ENCODE data around the gene LZTR1. TPM values are rescaled to one million over a fixed set of nuclear protein-coding genes. Genes with fewer than 3 reads are reported as not detected.
A peak's percentile ranks its signal among the peaks of the same experiment; 100 is the strongest.

Gene LZTR1
- total and polyA plus RNA-seq, 4 donors: 7.9 to 32.5 (median 13.2) TPM

DNA sequence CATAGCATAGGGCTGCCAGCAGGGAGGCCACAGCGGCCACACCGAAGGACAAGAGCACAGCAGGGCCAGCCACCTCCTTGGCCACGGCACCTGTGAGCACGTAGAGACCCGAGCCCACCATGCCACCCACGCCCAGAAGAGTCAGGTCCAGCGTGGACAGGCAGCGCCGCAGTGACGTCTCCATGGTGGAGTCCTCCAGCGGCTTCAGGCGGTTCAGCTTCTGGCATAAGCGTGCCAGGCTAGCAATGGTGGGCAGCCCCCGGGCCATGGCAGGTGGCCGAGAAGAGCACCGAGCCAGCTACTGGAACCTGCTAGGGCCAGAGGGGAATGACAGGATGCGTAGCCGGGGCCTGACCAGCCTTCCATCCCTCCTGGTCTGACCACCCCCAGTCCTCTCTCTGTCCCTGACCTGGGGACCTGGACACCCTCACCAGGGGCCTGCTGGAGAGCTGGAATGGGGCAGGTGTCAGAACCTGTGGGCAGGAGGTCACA is 49.5 kb downstream of the LZTR1 start (continued):
- TF ChIP-seq, protein P1, sequence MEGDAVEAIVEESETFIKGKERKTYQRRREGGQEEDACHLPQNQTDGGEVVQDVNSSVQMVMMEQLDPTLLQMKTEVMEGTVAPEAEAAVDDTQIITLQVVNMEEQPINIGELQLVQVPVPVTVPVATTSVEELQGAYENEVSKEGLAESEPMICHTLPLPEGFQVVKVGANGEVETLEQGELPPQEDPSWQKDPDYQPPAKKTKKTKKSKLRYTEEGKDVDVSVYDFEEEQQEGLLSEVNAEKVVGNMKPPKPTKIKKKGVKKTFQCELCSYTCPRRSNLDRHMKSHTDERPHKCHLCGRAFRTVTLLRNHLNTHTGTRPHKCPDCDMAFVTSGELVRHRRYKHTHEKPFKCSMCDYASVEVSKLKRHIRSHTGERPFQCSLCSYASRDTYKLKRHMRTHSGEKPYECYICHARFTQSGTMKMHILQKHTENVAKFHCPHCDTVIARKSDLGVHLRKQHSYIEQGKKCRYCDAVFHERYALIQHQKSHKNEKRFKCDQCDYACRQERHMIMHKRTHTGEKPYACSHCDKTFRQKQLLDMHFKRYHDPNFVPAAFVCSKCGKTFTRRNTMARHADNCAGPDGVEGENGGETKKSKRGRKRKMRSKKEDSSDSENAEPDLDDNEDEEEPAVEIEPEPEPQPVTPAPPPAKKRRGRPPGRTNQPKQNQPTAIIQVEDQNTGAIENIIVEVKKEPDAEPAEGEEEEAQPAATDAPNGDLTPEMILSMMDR (IDR thresholded peaks at IDR 0.05; ENCODE audit: low read depth, low read length, missing input control): no peak
- TF ChIP-seq ATF3 (IDR thresholded peaks at IDR 0.05) (no peak), YY1 (IDR thresholded peaks at IDR 0.05) (no peak), RAD21 (IDR thresholded peaks at IDR 0.05) (no peak)

GRCh38 chr22:21032037-21032867 is 50.2 kb downstream of the LZTR1 start, which contains the start of gene SLC7A4:
SLC7A4 (minus strand) TSS chr22:21032561; CDS start chr22:21031812, 749 bp downstream.
- peak; percentile 48 for DNase-seq (ENCODE audit: low spot score)

More at GRCh38 chr22:21032037-21032867, 50.2 kb downstream of the LZTR1 start, which contains the start of gene SLC7A4:
- no peak within 1 kb of the TSS for H3K9ac ChIP-seq (ENCODE audit: low read depth in 1 of 2, low read length in 2 of 2)
- H3K36me3 ChIP-seq (ENCODE audit: control insufficient read depth in 4 of 4, insufficient read depth in 3 of 4, low read depth in 1 of 4, low read length in 3 of 4): no peaks in the 10 kb centered on the region
- H3K4me1 ChIP-seq (ENCODE audit: control insufficient read depth in 4 of 4, insufficient read depth in 4 of 4, low read length in 3 of 4): no peaks in the 10 kb centered on the region
- H3K27me3 ChIP-seq (ENCODE audit: control insufficient read depth in 4 of 4, insufficient read depth in 4 of 4, low read length in 3 of 4): no peaks in the 10 kb centered on the region
- 13% methylated on average over 59 of the region's 59 CpGs for WGBS
- H3K4me3 ChIP-seq (ENCODE audit: low read depth in 1 of 3, low read length in 3 of 3): peak within 1 kb of the TSS in 1 of 3 donors; percentile 18
- TF ChIP-seq, protein P2, sequence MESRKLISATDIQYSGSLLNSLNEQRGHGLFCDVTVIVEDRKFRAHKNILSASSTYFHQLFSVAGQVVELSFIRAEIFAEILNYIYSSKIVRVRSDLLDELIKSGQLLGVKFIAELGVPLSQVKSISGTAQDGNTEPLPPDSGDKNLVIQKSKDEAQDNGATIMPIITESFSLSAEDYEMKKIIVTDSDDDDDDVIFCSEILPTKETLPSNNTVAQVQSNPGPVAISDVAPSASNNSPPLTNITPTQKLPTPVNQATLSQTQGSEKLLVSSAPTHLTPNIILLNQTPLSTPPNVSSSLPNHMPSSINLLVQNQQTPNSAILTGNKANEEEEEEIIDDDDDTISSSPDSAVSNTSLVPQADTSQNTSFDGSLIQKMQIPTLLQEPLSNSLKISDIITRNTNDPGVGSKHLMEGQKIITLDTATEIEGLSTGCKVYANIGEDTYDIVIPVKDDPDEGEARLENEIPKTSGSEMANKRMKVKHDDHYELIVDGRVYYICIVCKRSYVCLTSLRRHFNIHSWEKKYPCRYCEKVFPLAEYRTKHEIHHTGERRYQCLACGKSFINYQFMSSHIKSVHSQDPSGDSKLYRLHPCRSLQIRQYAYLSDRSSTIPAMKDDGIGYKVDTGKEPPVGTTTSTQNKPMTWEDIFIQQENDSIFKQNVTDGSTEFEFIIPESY (IDR thresholded peaks at IDR 0.05): no peak
- TF ChIP-seq FOXA2 (IDR thresholded peaks at IDR 0.05): no peak
- TF ChIP-seq, protein P1 (IDR thresholded peaks at IDR 0.05; ENCODE audit: low read depth, low read length, missing input control): no peak
- TF ChIP-seq GABPA (IDR thresholded peaks at IDR 0.05 in 1 of 2, conservative IDR thresholded peaks at IDR 0.05 in 1 of 2): no peak
- no peak for TF ChIP-seq TAF1 (conservative IDR thresholded peaks at IDR 0.05)
- TF ChIP-seq, protein P3, sequence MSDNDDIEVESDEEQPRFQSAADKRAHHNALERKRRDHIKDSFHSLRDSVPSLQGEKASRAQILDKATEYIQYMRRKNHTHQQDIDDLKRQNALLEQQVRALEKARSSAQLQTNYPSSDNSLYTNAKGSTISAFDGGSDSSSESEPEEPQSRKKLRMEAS (IDR thresholded peaks at IDR 0.05): no peak
- TF ChIP-seq RAD21 (IDR thresholded peaks at IDR 0.05): no peak
- TF ChIP-seq NR2F2 (IDR thresholded peaks at IDR 0.05): no peak
- no peak for TF ChIP-seq FOXA1 (IDR thresholded peaks at IDR 0.05)
- no peak within 1 kb of the TSS for H3K27ac ChIP-seq (ENCODE audit: low read depth in 1 of 2, low read length in 2 of 2)
- H3K9me3 ChIP-seq (ENCODE audit: control insufficient read depth in 4 of 4, low read length in 3 of 4): no peaks in the 10 kb centered on the region

Measured in liver (tissue), 9 donors.